HG02763 (cell line): Measurements from ENCODE around the gene COTL1.
"Not testable (repeated sequence)": the region's sequence is repeated elsewhere in the genome, so short reads cannot be mapped to it uniquely, and the experiment has no call there.

Source experiments
- ATAC-seq: cut with Tn5 transposase; IDR thresholded peaks from one replicate; pipeline ENCODE4 v1.9.1; 2021; ENCODE audit warnings: mild to moderate bottlenecking, moderate library complexity; ENCODE audit not compliant: unreplicated experiment

COTL1 gene

GRCh38 chr16:84643674-84644073, 25.8 kb upstream of the COTL1 start:
- no peak for ATAC-seq

- no peak for ATAC-seq
Measured at GRCh38 chr16:84643180-84643583, 25.3 kb upstream of the COTL1 start.

GRCh38 chr16:84641643-84642358, 23.9 kb upstream of the COTL1 start:
- no peak for ATAC-seq

GRCh38 chr16:84640145-84640544, 22.3 kb upstream of the COTL1 start:
- no peak for ATAC-seq

- ATAC-seq = no peak
Measured at GRCh38 chr16:84638231-84638806, 20.4 kb upstream of the COTL1 start.

- ATAC-seq = no peak
Measured at GRCh38 chr16:84637709-84638108, 19.8 kb upstream of the COTL1 start.

- no peak for ATAC-seq
Measured at GRCh38 chr16:84635702-84636101, 17.8 kb upstream of the COTL1 start.

GRCh38 chr16:84633622-84634021, 15.7 kb upstream of the COTL1 start:
- no peak for ATAC-seq

- ATAC-seq = not testable (repeated sequence)
Measured at GRCh38 chr16:84632862-84633261, 15.0 kb upstream of the COTL1 start.

GRCh38 chr16:84631886-84632285, 14.0 kb upstream of the COTL1 start:
- ATAC-seq = no peak

GRCh38 chr16:84631153-84631466, 13.2 kb upstream of the COTL1 start:
- no peak for ATAC-seq

- no peak for ATAC-seq
Measured at GRCh38 chr16:84630446-84631152, 12.7 kb upstream of the COTL1 start.

GRCh38 chr16:84630009-84630408, 12.1 kb upstream of the COTL1 start:
- ATAC-seq = no peak

- no peak for ATAC-seq
Measured at GRCh38 chr16:84629580-84629979, 11.7 kb upstream of the COTL1 start.

- no peak for ATAC-seq
Measured at GRCh38 chr16:84628226-84628731, 10.4 kb upstream of the COTL1 start.

- ATAC-seq = no peak
Measured at GRCh38 chr16:84625556-84625955, 7.7 kb upstream of the COTL1 start.

GRCh38 chr16:84620913-84621312, 3.0 kb upstream of the COTL1 start:
- ATAC-seq = not testable (repeated sequence)

GRCh38 chr16:84618581-84619460, 943 bp upstream of the COTL1 start:
- no peak for ATAC-seq

GRCh38 chr16:84617041-84617790, 662 bp downstream of the COTL1 start:
- ATAC-seq = peak; percentile 39

- no peak for ATAC-seq
Measured at GRCh38 chr16:84616515-84616914, 1.4 kb downstream of the COTL1 start.
